MM.1S (cell line): ENCODE data around the gene MAPK8IP2.

Experiments
- EZH2 ChIP-seq: fragments of 300-600 bp; sonication (generic); optimal IDR thresholded peaks from 2 replicates; pipeline ENCODE3; 2017; ENCODE audit warnings: low read depth, mild to moderate bottlenecking, antibody characterized with exemption, low read length, mixed read lengths
- EZH2phosphoT487 ChIP-seq: fragments of 300-600 bp; sonication (generic); IDR thresholded peaks from 2 replicates; pipeline ENCODE4 v1.6.1; 2018; ENCODE audit warnings: antibody characterized with exemption, low read length
- TF ChIP-seq, protein P1 (sequence below): fragments of 300-600 bp; sonication (generic); IDR thresholded peaks from 2 replicates; pipeline ENCODE4 v1.5.1; 2016; ENCODE audit warnings: antibody characterized with exemption, low read length, mixed read lengths

- TF ChIP-seq, protein P1, sequence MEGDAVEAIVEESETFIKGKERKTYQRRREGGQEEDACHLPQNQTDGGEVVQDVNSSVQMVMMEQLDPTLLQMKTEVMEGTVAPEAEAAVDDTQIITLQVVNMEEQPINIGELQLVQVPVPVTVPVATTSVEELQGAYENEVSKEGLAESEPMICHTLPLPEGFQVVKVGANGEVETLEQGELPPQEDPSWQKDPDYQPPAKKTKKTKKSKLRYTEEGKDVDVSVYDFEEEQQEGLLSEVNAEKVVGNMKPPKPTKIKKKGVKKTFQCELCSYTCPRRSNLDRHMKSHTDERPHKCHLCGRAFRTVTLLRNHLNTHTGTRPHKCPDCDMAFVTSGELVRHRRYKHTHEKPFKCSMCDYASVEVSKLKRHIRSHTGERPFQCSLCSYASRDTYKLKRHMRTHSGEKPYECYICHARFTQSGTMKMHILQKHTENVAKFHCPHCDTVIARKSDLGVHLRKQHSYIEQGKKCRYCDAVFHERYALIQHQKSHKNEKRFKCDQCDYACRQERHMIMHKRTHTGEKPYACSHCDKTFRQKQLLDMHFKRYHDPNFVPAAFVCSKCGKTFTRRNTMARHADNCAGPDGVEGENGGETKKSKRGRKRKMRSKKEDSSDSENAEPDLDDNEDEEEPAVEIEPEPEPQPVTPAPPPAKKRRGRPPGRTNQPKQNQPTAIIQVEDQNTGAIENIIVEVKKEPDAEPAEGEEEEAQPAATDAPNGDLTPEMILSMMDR = no peak
- TF ChIP-seq EZH2phosphoT487 = no peak
- no peak for TF ChIP-seq EZH2
Observed at GRCh38 chr22:50572965-50573364, 27.6 kb upstream of the MAPK8IP2 start.
